Measurements from ENCODE around the gene ARIH1. TPM values are rescaled to one million over a fixed set of nuclear protein-coding genes. Genes with fewer than 3 reads are reported as not detected.

Gene ARIH1
- total RNA-seq, 1 donor from 2014 or later = 54.9 TPM

DNA sequence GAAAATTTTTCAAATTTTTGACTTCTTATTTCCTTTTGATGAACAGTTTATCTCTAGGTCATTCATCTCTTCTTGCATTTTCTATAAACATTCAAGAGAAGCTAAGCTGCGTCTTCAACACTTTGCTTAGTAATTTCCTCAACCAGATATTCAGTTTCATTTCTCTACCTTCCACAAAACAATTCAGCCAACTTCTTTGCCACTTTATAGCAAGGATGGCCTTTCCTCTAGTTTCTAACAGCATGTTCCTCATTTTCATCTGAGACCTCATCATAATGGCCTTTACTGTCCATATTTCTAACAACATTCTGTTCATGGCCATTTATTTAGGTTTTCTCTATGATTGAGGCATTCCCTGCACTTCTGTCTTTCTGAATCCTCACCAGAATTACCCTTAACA is 90.0 kb downstream of the ARIH1 start:
- Histone ChIP-seq H3K4me3 (ENCODE audit: low read depth, low read length) (no peak overlapping the region), H3K27me3 (ENCODE audit: control insufficient read depth, insufficient read depth, low read length) (no peaks in the 10 kb centered on the region), H3K36me3 (ENCODE audit: control insufficient read depth, insufficient read depth, low read length) (no peaks in the 10 kb centered on the region)
- DNase-seq (ENCODE audit: low read depth) = no peak
- TF ChIP-seq, protein P1, sequence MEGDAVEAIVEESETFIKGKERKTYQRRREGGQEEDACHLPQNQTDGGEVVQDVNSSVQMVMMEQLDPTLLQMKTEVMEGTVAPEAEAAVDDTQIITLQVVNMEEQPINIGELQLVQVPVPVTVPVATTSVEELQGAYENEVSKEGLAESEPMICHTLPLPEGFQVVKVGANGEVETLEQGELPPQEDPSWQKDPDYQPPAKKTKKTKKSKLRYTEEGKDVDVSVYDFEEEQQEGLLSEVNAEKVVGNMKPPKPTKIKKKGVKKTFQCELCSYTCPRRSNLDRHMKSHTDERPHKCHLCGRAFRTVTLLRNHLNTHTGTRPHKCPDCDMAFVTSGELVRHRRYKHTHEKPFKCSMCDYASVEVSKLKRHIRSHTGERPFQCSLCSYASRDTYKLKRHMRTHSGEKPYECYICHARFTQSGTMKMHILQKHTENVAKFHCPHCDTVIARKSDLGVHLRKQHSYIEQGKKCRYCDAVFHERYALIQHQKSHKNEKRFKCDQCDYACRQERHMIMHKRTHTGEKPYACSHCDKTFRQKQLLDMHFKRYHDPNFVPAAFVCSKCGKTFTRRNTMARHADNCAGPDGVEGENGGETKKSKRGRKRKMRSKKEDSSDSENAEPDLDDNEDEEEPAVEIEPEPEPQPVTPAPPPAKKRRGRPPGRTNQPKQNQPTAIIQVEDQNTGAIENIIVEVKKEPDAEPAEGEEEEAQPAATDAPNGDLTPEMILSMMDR (IDR thresholded peaks at IDR 0.05; ENCODE audit: insufficient read depth, low read length, poor library complexity, severe bottlenecking) = no peak

DNA sequence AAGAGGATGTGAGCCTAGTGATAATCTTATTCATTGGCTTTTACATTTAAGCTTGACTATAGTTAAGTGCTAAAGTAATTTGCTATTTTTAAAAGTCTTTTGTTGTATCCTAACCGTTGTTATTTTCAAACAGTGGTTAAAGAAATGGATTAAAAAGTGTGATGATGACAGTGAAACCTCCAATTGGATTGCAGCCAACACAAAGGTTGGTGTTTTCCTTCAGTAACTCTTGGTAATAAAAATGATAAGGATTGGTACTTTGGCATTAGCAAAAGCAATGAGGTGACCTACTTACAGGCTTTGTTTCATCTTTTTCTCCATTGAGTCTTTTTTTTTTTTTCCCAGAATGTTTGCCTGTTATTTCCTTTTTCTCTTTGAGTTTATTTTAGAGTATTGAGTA is 92.8 kb downstream of the ARIH1 start:
- H3K27me3 ChIP-seq (ENCODE audit: control insufficient read depth, insufficient read depth, low read length) = no peaks in the 10 kb centered on the region
- no peak for DNase-seq (ENCODE audit: low read depth)
- H3K36me3 ChIP-seq (ENCODE audit: control insufficient read depth, insufficient read depth, low read length) = no peaks in the 10 kb centered on the region
- no peak overlapping the region for H3K4me3 ChIP-seq (ENCODE audit: low read depth, low read length)
- TF ChIP-seq, protein P1 (IDR thresholded peaks at IDR 0.05; ENCODE audit: insufficient read depth, low read length, poor library complexity, severe bottlenecking) = no peak

DNA sequence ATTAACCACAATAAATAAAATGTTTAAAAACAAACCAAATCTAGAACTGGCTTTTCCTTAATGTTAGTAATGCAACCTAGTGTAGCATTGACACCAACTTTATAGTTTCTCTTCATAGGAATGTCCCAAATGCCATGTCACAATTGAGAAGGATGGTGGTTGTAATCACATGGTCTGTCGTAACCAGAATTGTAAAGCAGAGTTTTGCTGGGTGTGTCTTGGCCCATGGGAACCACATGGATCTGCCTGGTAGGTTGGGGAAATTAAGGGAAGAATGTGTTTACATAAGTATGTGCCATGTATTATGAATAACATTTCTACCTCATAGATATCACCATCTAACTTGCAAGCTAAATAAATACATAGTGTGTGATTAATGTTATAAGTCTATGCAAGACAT is 95.9 kb downstream of the ARIH1 start:
- H3K4me3 ChIP-seq (ENCODE audit: low read depth, low read length) = no peak overlapping the region
- DNase-seq (ENCODE audit: low read depth) = no peak
- no peaks in the 10 kb centered on the region for H3K36me3 ChIP-seq (ENCODE audit: control insufficient read depth, insufficient read depth, low read length)
- H3K27me3 ChIP-seq (ENCODE audit: control insufficient read depth, insufficient read depth, low read length) = no peaks in the 10 kb centered on the region
- TF ChIP-seq, protein P1 (IDR thresholded peaks at IDR 0.05; ENCODE audit: insufficient read depth, low read length, poor library complexity, severe bottlenecking) = no peak

DNA sequence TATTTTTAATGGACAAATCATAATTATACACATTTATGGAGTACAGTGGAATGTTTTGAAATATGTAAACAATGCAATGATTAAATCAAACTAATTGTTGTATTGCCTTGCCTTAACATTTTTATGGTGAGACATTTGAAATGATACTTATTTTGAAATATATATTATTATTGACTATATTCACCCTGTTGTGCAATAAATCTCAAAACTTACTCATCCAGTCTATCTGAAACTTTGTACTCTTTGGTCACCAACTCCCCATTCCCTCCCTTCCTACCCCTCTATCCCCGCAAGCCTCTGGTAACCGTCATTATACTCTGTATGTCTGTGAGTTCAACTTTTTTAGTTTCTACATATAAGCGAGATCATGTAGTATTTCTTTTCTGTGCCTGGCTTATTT is 105.7 kb downstream of the ARIH1 start:
- DNase-seq (ENCODE audit: low read depth) = no peak
- H3K36me3 ChIP-seq (ENCODE audit: control insufficient read depth, insufficient read depth, low read length) = no peaks in the 10 kb centered on the region
- H3K27me3 ChIP-seq (ENCODE audit: control insufficient read depth, insufficient read depth, low read length) = no peaks in the 10 kb centered on the region
- H3K4me3 ChIP-seq (ENCODE audit: low read depth, low read length) = no peak overlapping the region
- TF ChIP-seq, protein P1 (IDR thresholded peaks at IDR 0.05; ENCODE audit: insufficient read depth, low read length, poor library complexity, severe bottlenecking) = no peak

DNA sequence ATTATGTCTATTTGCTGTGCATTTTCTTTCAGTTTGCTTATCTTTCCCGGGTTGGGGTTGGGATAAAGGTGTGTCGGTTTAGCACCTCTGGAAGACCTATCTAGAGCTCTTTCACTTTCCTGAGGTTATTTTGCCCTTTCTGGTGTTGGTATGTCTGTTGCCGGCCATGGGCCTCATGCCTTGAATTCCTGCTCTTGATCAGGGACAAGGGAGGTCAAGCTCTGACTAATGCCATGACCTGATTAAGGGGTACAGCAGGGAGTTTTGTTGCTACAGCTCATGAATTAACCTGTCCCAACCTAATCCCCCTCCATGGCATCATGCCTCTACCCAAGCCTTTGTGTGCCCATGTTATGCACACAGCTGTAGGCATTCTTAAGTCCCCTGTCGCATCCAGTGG is 109.9 kb downstream of the ARIH1 start:
- TF ChIP-seq, protein P1 (IDR thresholded peaks at IDR 0.05; ENCODE audit: insufficient read depth, low read length, poor library complexity, severe bottlenecking) = no peak
- Histone ChIP-seq H3K4me3 (ENCODE audit: low read depth, low read length) (no peak overlapping the region), H3K36me3 (ENCODE audit: control insufficient read depth, insufficient read depth, low read length) (no peaks in the 10 kb centered on the region), H3K27me3 (ENCODE audit: control insufficient read depth, insufficient read depth, low read length) (no peaks in the 10 kb centered on the region)
- no peak for DNase-seq (ENCODE audit: low read depth)

DNA sequence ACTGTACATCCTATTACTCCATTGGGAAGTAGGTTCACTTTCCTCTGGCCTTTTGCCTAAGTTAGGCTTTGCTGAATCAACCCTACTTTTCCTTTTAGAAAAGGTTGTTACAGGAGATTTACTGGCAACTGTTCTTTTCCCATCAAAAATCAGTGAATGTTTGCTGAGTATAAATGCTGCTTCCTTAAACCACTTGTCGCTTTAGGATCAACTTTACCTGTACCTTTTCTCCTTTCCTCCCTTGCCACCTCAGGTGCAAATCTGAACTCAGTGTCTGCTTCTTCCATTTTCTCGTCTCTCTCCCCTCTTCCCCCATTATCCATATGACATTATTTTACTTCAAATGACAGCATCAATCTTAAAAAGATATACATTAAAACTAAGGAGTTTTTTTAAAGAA is 110.9 kb downstream of the ARIH1 start:
- no peak overlapping the region for H3K4me3 ChIP-seq (ENCODE audit: low read depth, low read length)
- H3K36me3 ChIP-seq (ENCODE audit: control insufficient read depth, insufficient read depth, low read length) = no peaks in the 10 kb centered on the region
- H3K27me3 ChIP-seq (ENCODE audit: control insufficient read depth, insufficient read depth, low read length) = no peaks in the 10 kb centered on the region
- TF ChIP-seq, protein P1 (IDR thresholded peaks at IDR 0.05; ENCODE audit: insufficient read depth, low read length, poor library complexity, severe bottlenecking) = no peak
- no peak for DNase-seq (ENCODE audit: low read depth)
